GM18861 (cell line): ENCODE measurements around the gene TPCN1.

Source experiments
- ATAC-seq: cut with Tn5 transposase; IDR thresholded peaks from one replicate; pipeline ENCODE4 v1.9.1; 2021; ENCODE audit not compliant: unreplicated experiment

Gene TPCN1

DNA sequence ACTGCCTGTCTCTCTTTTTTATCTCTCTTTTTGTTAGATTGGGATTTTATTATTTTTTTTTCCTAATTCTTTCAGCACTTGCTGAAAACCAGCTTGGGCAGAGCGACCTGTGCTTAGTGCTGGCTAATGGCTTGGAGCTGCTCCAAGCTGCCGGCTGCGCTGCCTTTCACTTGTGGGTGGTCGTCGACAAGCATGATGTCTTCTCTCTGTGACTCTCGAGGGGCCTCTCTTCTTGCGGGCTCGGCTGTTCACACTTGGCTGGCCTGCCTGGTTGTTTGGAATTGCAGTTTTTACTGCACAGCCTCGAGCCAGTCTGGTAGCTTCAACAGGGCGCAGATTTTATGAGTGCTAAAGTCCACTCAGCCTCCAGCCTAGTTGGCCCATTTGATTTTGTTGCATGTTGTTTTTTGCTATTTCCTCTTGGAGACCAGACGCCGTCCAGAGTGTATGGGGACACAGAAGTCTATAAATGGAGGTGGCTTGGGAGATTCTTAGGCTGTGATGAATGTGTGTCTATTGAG lies 18.6 kb downstream of the TPCN1 start:
- ATAC-seq, result peak; percentile 10

DNA sequence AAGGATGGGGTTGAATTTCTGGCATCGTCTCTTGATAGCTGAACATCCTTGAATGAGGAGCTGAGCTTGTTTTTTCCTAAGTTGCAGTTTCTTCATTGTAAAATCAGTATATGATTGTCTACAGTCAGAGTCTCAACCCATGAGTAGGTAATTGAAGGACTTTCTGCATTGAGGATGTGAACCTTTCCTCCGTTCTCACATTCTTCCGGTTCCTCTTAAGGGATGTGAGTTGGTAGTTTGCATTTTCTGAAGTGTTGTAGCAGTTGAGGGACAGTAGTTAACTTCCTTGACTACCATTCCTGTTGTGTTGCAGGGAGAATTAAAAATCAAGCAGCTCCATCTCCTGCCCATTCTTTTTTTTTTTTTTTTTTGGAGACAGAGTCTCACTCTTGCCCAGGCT lies 19.1 kb downstream of the TPCN1 start:
- peak; percentile 50 for ATAC-seq

DNA sequence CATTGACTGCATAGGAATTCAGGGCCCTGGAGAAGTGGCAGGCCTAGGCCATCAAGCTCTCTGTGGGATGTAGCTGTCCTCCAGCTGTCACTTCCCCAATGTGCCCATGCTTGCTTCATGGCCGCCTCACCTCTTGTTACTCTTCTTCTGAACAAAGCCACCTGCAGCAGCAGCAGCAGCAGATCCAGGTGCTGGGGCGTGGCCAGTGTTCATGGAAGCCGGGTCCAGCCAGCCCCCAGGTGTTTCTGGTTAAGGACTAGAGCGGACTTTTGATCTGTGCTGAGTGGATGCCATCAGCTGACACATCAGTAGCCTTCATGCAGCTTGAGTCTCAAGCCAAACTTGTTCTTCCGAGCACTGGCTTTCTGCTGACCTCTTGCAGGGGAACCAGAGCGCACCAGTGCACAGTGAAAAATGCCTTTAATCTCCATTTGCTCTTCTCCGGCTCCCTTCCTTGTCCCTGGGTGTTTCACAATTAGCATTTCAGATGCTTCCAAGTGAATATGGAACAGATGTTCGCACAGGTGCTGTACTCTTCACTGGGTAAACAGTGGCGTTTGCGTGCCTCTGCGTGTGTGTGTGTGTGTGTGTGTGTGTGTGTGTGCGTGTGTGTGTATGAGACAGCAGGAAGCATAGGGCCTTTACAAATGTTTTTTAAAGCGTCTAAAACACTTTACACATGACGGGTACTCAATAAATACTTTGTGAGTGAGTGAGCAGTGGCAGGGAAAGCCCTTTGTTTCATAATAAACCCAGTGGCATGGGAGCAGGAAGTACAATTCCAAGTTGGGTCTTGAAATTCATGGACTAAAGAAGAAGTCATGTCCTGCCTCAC lies 20.1 kb downstream of the TPCN1 start:
- no peak for ATAC-seq

DNA sequence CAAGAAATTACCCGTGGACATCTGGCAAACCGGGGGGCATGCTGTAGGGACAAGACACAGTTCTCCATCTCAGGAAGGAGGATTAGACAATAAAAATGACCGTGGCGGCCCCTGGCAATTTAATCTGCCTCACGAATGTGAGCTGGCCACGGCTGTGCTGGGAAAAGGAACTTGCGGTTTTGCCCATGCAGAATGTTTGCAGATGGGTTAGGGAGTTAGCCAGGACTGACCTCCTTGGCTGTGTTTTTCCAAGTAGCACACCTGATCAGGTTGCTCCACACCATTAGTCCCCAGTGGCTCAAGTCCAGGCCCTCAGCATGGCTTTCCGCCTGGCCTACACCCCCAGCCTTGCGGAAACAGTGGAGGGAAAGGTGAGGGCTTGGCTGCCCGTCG lies 20.8 kb downstream of the TPCN1 start:
- no peak for ATAC-seq

DNA sequence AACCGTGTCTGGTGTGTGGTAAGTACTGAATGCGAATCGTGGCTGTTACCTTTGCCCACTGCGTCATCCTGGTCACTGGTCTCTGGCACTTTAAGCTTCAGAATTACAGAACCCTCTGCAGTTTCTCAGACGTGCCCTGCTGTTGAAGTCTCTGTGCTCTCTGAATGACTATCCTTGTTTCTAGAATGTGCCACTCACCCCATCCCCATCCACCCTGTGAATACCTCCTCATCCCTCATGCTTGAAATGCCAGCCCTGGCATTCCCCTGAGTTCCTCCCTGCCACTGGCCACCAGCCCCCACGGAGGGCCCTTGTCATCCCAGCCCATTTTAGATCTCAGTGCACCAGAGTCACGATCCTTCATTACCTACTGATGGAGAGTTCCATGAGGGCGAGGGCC lies 21.3 kb downstream of the TPCN1 start:
- no peak for ATAC-seq

DNA sequence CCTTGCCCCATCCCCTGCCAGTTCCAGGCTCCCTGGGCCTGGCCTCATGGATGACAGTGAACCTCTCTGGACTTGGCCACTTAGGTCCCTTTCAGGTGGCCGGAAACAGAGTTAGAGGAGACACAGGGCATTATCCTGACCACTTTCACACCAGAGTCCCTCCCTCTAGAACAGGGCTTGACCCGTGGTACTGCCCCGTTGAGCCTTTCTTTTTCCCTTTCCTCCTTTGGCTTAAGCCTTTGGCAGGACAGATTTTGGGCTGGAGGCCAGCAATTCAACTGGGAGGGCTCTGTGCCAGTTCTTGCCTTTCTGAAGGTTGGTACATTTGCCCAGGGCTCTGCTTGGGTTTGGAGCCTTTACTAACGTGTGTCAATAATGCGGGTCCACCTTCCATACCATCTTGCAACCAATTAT lies 22.8 kb downstream of the TPCN1 start:
- no peak for ATAC-seq

DNA sequence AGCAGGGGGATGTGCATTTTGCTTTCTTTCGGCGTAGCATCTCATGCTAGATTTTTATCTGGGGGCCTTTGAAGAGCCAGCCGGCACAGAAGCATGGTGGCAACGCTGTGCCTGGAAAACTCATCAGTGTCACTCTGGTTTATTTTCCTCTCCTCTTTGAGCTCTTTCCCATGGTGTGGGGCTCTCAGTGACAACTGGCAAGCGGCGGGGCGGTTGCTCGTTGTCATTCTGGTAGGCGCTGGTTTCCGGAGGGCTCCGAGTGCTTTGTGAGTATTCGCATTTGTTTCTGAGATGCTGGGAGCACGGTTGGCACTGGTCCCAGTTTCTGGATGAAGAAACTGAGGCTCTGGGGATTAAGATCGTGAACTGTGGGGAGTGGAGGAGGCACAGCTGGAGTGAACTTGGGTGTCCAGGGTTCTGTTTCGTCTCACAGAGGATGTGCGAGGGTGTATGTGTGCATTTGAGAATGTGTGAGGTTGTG lies 23.3 kb downstream of the TPCN1 start:
- no peak for ATAC-seq

DNA sequence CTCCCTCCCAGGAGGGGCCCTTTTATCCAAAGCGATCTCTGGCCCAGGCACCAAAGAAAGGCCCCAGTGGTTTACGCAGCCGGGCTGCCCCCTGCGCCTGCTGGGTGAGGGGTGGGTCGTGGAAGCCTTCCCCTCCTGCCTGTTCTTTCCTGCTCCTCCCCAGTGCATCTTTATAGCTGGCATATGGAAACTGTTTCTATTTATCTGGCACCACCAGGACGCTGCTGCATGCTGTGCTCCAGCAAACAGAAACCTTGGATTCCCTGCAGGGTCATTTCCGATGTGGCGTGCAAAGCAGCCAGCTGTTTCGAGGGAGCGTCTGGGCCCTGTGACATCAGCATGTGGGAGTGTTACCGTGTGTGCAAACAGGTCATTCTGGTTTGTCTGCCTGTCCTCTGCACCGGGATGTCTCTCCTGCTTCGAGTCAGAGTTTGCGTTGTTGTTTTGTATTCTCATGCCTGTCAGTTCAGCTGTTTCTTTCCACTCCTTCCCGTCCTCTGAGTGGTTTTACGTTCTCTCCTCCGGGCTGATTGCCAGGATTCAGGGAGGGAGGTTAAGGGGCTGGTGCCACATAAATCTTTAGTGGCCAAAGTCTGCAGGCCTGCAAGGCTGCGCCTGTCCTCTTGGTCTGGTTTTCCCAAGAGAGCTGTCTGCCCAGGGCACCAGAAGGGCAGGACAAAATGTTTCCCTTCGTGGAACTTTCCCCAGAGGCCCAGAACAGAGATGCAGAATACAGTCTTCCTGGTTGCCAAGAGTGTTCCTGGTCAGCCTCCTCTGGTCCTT lies 24.6 kb downstream of the TPCN1 start:
- ATAC-seq, result no peak

DNA sequence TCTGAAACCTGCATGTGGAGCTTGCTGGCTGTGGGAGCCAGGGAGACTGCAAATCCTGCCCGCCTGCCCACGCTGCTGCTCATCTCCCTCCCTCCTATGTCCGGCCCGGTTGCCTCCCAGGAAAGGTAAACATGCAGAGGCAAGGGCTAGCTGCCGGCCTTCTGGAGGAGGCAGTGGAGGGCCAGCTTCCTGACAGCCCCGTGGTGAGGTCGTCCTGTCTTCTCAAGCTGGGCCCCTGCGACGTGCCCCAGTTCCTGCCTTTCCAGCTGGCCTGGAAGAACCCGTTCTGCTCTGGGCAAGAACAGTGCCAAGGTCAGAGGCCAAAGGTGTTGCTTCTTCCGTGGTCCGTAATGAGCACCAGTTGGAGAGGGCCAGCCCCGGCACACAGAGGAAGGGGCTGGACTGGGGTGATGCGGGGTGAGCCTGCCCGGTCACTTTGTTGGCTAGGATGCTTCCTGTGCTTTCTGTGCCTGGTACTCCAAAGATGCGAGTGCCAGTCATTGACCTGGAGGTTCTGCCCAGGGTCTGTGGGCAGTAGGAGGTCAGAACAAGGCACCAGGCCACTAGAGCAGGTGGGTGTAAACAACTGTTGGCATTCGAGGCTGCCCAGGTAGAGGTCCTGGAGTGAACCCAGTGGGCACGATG lies 25.3 kb downstream of the TPCN1 start:
- no peak for ATAC-seq

DNA sequence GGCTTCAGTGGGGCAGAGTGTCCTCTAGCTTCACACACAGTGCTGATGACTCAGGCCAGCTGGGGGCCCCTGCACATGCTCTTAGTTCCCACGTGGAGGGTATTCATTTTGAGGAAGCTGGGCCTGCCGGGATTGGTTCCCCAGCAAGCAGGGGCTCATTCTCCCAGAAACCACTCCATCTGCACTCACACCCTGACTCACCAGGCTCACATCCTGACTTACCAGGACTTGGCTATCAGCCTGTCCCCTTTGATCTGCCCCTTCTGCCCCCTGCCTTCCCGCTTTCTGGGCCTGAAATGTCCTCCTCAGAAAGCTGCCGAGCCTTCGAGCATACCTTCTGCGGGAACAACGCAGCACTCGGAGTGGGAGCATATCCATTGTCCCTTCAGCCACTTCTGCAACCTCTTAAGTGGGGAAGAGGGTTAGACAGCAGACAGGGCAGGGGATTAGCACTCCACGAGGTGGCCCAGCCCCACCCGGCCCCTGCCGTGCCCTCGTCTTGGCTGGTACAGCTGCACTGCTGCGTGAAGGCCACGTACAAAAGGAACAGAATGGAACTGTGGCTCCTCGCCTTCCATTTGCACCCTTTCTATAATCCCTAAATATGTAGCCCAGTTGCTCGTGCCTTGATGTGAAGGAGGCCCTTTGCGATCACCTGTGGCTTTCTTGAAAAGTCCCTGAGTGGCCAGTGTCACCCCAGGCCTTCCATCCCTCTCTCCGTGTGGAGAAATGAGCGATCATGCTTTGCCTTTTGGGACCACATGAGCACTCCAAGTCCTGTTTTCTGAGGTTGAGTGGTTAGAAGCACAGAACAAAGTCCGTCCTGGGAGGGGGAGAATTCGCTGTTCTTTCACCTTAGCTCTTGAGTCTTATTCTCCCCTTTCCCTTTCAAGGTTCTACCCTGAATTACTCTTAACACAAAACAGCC lies 26.1 kb downstream of the TPCN1 start:
- no peak for ATAC-seq

DNA sequence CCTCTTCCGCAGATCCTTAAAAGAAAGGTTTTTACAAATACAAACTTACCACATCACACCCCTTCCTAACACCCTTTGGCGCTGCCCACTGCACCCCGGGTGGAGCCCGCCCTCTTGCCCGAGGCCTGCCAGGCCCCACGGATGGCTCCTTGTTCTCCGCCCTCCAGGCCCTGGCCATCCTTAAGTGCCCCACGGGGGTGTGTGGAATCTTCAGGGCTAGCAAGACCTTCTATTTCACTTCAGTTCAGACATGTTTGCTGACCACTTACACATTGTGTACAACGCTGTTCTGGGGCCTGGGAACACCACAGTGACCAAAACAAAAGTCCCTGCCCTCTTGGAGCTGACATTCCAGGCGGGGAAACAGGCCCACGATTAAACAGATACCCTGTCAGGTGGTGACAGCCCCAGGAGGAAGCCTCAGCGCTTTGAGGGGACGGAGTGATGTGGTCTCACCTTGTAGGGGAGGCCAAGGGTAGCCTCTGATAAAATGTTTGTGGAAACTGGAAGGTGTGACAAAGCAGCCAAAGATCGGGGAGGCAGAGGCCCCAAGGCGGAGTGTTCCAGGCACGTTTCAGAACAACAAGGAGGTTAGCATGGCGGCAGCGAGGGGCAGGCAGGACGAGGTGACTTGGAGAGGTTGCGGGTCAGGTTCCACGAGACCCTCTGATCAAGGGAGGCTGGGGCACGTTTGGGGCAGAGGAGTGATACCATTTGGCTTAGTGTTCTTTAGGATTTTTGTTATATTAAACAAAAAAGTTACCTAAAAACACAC lies 27.0 kb downstream of the TPCN1 start:
- ATAC-seq, result no peak

DNA sequence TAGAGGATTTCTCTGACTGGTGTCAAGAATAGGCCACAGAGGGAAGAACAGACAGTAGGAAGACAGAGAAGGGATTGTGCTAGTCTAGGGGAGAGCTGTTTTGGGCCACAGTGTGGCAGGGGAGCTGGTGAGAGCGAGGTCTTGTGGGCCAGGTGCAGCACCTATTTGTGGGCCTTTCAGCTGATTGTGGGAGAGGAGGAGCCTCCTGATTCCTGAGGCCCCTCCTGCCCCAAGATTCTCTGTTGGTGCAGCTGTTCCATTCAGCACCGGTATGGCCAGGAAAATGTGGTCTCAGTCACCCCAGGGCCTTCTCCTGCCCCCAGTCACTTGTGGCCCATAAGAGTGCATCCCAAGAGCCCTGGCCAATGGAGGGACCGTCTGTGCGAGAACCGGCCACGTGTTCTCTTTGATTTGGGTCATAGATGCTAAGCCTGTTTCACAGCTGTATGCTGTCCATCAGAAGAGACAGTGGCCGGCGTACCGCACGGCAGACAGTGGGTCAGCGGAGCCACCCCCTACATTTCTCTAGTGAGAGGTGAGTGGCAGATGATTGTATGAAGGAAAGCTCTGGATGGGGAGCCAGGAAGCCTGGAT lies 27.7 kb downstream of the TPCN1 start:
- ATAC-seq, result no peak

DNA sequence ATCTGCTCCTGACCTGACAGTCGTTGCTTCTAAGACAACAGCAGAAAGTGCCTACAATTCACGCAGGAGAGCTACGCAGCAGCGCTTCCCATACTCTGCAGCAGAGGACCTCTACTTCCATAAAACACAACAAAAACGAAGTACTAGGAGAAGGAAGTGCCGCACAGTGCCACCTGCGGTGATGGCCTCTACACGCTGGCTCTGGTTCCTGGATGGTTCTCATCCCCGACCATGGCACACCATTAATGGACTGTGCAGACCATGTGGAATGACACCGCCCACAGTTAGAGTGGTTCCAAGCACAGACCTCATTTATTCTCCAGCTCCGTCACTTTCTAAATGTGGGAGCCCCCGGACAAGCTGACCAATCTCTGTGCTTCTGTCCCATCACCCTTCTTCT lies 28.3 kb downstream of the TPCN1 start:
- no peak for ATAC-seq

DNA sequence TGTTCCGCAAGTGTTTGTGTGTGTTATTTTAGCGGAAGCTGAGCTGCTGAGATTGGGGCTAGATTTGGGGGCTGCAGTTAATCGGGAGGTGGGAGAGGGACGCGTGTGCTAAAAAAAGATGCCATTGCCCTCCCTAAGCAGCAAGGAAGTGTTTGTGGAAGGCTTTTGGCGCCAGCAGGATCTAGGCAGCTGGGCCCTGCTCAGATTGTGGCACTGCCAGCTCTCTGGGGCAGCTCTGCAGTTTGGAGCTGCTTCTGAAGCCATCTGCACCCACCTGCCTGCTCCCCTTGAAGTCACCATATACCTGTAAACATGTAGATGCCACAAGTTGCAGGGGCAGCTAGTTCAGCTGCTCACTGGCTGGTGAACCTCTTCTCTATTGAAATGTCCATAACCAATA lies 28.8 kb downstream of the TPCN1 start:
- ATAC-seq, result no peak

DNA sequence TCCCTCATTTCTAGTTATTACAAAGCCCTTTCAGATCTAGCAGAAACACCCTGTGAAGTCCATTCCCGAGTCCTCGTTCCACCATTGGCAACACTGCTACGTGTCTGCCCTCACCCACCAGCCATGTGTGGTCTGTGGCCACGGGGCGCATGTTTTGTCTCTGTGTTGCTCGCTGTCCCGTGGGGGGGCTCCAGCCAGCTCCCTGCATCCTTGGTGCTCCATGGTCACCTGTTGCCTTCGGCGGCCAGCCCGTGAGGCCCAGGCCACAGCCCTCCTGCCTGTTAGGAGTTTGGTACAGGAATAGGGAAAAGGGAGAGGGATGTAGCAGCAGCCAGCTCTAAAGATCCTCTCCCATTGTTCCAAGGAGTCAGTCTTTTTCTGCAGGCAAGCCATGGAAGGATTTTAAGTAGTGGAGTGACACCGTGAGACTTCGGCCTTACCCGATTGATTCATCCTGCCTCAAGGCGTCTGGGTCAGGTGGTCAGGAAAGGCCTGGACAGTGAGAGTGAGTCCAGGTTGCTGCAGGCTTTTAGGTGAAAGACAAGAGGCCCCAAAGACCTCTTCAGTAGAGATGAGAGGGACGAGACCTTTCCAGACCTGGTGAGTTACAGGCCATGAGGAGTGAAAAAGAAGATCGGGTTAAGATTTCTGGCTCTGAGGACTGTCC lies 30.3 kb downstream of the TPCN1 start:
- ATAC-seq, result no peak

DNA sequence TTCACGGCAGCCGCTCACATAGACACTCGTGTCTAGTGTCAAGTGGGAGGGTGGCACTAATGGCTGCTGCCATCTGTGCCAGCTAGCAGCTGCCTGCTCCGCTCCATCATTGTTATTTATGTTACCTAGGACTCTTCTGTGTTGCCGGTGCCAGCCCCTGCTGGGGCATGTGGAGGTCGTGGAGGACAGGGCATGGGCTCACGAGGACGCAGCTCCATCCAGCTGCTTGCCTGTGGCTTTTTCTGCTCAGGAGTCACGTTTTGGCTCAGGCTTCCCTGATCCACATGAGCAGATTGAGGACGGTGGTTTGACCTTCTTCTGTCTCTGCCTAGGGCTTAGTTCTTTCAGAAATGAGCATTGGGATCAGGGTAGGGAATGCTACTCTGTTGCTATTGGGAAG lies 31.2 kb downstream of the TPCN1 start:
- no peak for ATAC-seq

DNA sequence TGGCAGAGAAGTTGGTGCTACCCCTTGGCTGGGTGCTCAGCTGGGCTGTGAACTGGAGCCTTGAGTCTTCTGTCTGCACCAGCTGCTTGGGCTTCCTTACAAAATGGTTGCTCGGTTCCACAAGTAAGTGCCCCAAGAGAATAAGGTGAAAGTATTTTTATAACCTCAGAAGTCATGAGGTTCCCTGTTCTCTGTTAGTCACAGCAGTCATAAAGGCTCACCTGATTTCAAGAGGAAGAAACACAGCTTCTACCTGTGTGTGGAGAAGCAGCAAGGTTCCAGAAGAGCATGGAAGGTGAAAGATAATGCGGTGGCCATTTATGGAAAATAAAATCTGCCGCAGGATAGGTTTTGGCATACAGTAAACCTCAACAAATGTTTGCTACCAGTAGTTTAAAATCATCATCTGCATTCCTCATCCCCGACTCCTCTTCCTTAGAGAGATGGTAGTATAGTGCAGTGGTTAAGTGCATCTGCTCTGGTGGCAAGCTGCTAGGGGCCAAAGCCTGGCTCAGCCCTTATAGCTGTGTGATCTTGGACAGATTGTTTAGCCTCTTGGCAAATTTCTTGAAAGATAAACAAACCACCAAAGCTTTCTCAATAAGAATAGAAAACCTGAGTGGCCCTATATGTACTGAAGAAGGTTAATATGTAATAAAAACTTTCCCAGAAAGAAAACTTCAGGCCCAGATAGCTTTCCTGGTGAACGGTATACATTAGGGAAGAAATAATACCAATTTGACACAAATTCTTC lies 32.4 kb downstream of the TPCN1 start:
- no peak for ATAC-seq

DNA sequence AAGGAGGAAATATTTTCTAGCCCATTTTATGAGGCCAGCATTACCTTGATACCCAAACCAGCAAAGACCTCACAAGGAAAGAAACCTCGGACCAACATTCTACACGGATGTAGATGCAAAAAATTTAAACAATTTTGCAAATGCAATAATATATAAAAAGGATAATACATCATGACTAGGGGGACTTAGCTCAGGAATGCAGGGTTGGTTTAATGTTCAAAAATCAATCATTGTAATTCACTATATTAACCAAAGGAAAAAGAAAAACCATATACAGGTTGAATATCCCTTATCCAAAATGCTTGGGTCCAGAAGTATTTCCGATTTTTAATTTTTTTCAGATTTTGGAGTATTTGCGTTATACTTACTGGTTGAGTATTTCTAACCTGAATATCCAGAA lies 33.0 kb downstream of the TPCN1 start:
- no peak for ATAC-seq
